NT2/D1 (cell line): ENCODE measurements around the gene KCNK15.

Source experiments
- DNase-seq: peaks from one replicate; pipeline ENCODE4 v3.0.0-alpha.2; 2011; ENCODE audit warnings: low read depth, low spot score
- H3K27me3 ChIP-seq: 2 replicates; pipeline ENCODE4 v1.6.0; 2011; ENCODE audit warnings: mild to moderate bottlenecking; ENCODE audit not compliant: insufficient read length, insufficient read depth
- H3K36me3 ChIP-seq: 2 replicates; pipeline ENCODE4 v1.6.1; 2011; ENCODE audit warnings: mild to moderate bottlenecking, low read length, mixed read lengths; ENCODE audit not compliant: insufficient read depth, insufficient read length
- H3K4me1 ChIP-seq: 2 replicates; pipeline ENCODE4 v1.5.1; 2011; ENCODE audit not compliant: insufficient read depth, insufficient read length
- H3K4me3 ChIP-seq: 2 replicates; pipeline ENCODE4 v1.5.1; 2011; ENCODE audit warnings: low read depth; ENCODE audit not compliant: insufficient read length
- H3K9ac ChIP-seq: 2 replicates; pipeline ENCODE4 v1.6.0; 2011; ENCODE audit warnings: low read depth; ENCODE audit not compliant: insufficient read length
- H3K9me3 ChIP-seq: 2 replicates; pipeline ENCODE4 v1.5.1; 2011; ENCODE audit warnings: mild to moderate bottlenecking, low read length; ENCODE audit not compliant: insufficient read depth
- SUZ12 ChIP-seq: IDR thresholded peaks from 2 replicates; pipeline ENCODE4 v1.6.1; 2011; ENCODE audit not compliant: insufficient read length, insufficient read depth; ENCODE audit errors: extremely low read depth
- YY1 ChIP-seq: IDR thresholded peaks from 2 replicates; pipeline ENCODE4 v1.6.1; 2011; ENCODE audit not compliant: insufficient read length, insufficient read depth
- ZNF274 ChIP-seq: IDR thresholded peaks from 2 replicates; pipeline ENCODE4 v1.6.1; 2011; ENCODE audit warnings: mild to moderate bottlenecking, low read depth, low read length

KCNK15 gene

GRCh38 chr20:44728801-44729443 is 16.7 kb upstream of the KCNK15 start:
- TF ChIP-seq ZNF274, result no peak
- TF ChIP-seq YY1, result no peak
- TF ChIP-seq SUZ12, result no peak
- H3K4me3 ChIP-seq, result no peak overlapping the region
- H3K9ac ChIP-seq, result no peak overlapping the region
- H3K9me3 ChIP-seq, result no peaks in the 10 kb centered on the region
- H3K27me3 ChIP-seq, result no peaks in the 10 kb centered on the region
- peaks cover 14% of the 10 kb centered on the region for H3K4me1 ChIP-seq
- H3K36me3 ChIP-seq, result no peaks in the 10 kb centered on the region
- no peak for DNase-seq

DNA sequence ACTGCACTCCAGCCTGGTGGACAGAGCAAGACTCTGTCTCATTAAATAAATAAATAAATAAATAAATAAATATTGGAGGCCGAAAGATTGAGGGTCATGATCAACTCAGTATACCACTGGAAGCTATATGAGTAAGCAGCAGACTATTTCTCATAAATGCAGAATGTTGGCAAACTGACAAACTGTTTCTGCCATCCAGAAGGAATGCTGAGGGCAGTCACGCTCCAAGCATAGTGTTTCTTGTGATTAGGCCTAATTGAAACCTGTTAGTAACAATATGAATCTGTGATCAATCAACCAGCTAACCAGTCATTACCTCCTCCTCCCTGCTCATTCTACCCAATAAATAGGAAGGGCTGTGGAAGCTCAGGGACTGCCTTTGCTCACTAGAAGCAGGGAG is 15.2 kb upstream of the KCNK15 start:
- Histone ChIP-seq H3K9ac (no peak overlapping the region), H3K9me3 (no peaks in the 10 kb centered on the region), H3K27me3 (no peaks in the 10 kb centered on the region), H3K4me1 (peaks cover 14% of the 10 kb centered on the region), H3K4me3 (no peak overlapping the region), H3K36me3 (no peaks in the 10 kb centered on the region)
- no peak for DNase-seq
- no peak for TF ChIP-seq YY1
- TF ChIP-seq ZNF274, result no peak
- TF ChIP-seq SUZ12, result no peak

GRCh38 chr20:44731657-44732056 is 14.0 kb upstream of the KCNK15 start:
- H3K4me1 ChIP-seq, result peaks cover 14% of the 10 kb centered on the region
- no peak for DNase-seq

DNA sequence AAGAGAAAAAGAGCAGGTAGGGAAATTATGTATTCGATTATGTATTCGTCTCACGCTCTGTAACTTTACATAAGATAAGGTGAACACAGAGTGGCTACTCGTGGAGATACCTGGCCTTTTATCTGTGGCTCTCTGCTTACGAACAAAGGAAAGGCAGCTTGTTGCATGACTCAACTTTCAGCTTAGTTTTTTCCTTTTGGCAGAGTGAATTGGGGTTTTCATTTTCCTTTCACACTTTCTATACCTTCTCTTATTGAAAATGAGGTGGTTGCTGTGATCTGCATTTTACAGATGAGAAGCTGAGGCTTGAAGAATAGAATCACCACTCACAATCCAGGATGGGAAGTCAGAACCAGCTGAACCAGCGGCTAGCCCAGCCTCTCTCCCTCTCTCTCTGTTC is 13.3 kb upstream of the KCNK15 start:
- Histone ChIP-seq H3K9ac (no peak overlapping the region), H3K36me3 (no peaks in the 10 kb centered on the region), H3K9me3 (peaks cover 13% of the 10 kb centered on the region; the same call in 1 of the 2 replicates), H3K4me1 (peaks cover 10% of the 10 kb centered on the region), H3K4me3 (no peak overlapping the region), H3K27me3 (no peaks in the 10 kb centered on the region)
- no peak for DNase-seq
- TF ChIP-seq YY1 (no peak), ZNF274 (no peak), SUZ12 (no peak)

More at GRCh38 chr20:44731657-44732056, 14.0 kb upstream of the KCNK15 start:
- no peaks in the 10 kb centered on the region for H3K27me3 ChIP-seq
- TF ChIP-seq SUZ12, result no peak
- TF ChIP-seq YY1, result no peak
- no peak for TF ChIP-seq ZNF274
- no peak overlapping the region for H3K4me3 ChIP-seq
- H3K9ac ChIP-seq, result peak overlapping the region; percentile 8
- H3K36me3 ChIP-seq, result no peaks in the 10 kb centered on the region
- H3K9me3 ChIP-seq, result peaks cover 7% of the 10 kb centered on the region; the same call in 1 of the 2 replicates

- Histone ChIP-seq H3K9ac (no peak overlapping the region), H3K9me3 (peaks cover 13% of the 10 kb centered on the region; the same call in 1 of the 2 replicates), H3K36me3 (no peaks in the 10 kb centered on the region), H3K27me3 (no peaks in the 10 kb centered on the region), H3K4me1 (peaks cover 10% of the 10 kb centered on the region), H3K4me3 (no peak overlapping the region)
- peak; percentile 71 for DNase-seq
- TF ChIP-seq ZNF274, result no peak
- TF ChIP-seq YY1, result no peak
- TF ChIP-seq SUZ12, result no peak
These were observed 12.2 kb upstream of the KCNK15 start for GRCh38 chr20:44733341-44734069.

DNA sequence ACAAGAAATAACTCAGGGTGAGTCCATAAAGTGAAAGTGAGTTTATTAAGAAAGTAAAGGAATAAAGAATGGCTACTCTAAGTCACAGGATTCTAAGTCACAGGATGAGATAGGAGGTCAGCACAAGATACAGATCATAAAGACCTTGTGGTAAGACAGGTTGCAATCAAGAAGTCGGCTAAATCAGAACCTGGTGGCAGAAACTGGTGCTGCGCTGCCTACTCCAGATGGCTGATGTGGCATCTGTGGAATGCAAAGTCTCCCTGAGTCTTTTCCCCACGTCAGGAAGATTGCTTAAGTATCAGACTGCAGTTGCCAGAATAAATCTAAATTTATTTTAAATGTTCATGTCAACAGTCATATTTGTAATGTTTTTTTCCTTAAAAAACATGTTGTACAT is 10.7 kb upstream of the KCNK15 start:
- TF ChIP-seq YY1 (no peak), SUZ12 (no peak), ZNF274 (no peak)
- DNase-seq, result no peak
- H3K27me3 ChIP-seq, result no peaks in the 10 kb centered on the region
- peaks cover 5% of the 10 kb centered on the region for H3K4me1 ChIP-seq
- peaks cover 13% of the 10 kb centered on the region; the same call in 1 of the 2 replicates for H3K9me3 ChIP-seq
- H3K36me3 ChIP-seq, result no peaks in the 10 kb centered on the region
- H3K9ac ChIP-seq, result no peak overlapping the region
- no peak overlapping the region for H3K4me3 ChIP-seq

- H3K27me3 ChIP-seq, result no peaks in the 10 kb centered on the region
- H3K4me3 ChIP-seq, result no peak overlapping the region
- DNase-seq, result no peak
- TF ChIP-seq YY1 (no peak), SUZ12 (no peak), ZNF274 (no peak)
- H3K4me1 ChIP-seq, result peaks cover 5% of the 10 kb centered on the region
- H3K9ac ChIP-seq, result no peak overlapping the region
- no peaks in the 10 kb centered on the region for H3K36me3 ChIP-seq
- peaks cover 13% of the 10 kb centered on the region; the same call in 1 of the 2 replicates for H3K9me3 ChIP-seq
These were observed 9.9 kb upstream of the KCNK15 start for GRCh38 chr20:44735816-44736169.
